ENCODE results near the gene ALK.

GRCh38 chr2:29449499-29449898 lies 471.9 kb downstream of the ALK start:
- TF ChIP-seq CTCF (IDR thresholded peaks at IDR 0.05): no peak
- TF ChIP-seq POLR2A (IDR thresholded peaks at IDR 0.05): no peak
